Peyer's patch (tissue), 4 donors: ENCODE measurements around the gene PLB1.
A peak's percentile ranks its signal among the peaks of the same experiment; 100 is the strongest.

Source experiments
- POLR2A ChIP-seq, 2 donors: fragments of 450-650 bp; IDR thresholded peaks; one replicate each; pipeline ENCODE4 v1.5.1; 2017; ENCODE audit warnings: antibody characterized with exemption in 2 of 2, mild to moderate bottlenecking in 2 of 2, moderate library complexity in 2 of 2
- TF ChIP-seq, protein P1 (sequence below), 6 experiments: fragments of 450-650 bp in 4 of 6; fragments of 200-600 bp in 2 of 6; sonication (generic) in 1 of 6; IDR thresholded peaks; one replicate each; pipeline ENCODE4 v1.5.1; 2017 to 2019; ENCODE audit warnings: antibody characterized with exemption in 6 of 6, mild to moderate bottlenecking in 3 of 6, moderate library complexity in 1 of 6

- TF ChIP-seq, protein P1, sequence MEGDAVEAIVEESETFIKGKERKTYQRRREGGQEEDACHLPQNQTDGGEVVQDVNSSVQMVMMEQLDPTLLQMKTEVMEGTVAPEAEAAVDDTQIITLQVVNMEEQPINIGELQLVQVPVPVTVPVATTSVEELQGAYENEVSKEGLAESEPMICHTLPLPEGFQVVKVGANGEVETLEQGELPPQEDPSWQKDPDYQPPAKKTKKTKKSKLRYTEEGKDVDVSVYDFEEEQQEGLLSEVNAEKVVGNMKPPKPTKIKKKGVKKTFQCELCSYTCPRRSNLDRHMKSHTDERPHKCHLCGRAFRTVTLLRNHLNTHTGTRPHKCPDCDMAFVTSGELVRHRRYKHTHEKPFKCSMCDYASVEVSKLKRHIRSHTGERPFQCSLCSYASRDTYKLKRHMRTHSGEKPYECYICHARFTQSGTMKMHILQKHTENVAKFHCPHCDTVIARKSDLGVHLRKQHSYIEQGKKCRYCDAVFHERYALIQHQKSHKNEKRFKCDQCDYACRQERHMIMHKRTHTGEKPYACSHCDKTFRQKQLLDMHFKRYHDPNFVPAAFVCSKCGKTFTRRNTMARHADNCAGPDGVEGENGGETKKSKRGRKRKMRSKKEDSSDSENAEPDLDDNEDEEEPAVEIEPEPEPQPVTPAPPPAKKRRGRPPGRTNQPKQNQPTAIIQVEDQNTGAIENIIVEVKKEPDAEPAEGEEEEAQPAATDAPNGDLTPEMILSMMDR (IDR thresholded peaks at IDR 0.05) = peak; percentile 55 to 93 (median 88)
- TF ChIP-seq POLR2A (IDR thresholded peaks at IDR 0.05) = no peak
Measured at GRCh38 chr2:28594332-28595108, 98.7 kb downstream of the PLB1 start.
